Tibial nerve (tissue), 4 donors: ENCODE results near the gene ZCCHC7. TPM values are rescaled to one million over a fixed set of nuclear protein-coding genes. Genes with fewer than 3 reads are reported as not detected.

Experiments used
- DNase-seq, 2 donors: peaks; one replicate each; pipeline ENCODE4 v3.0.0-alpha.2; 2019; ENCODE audit warnings: low spot score in 2 of 2
- H3K27ac ChIP-seq, 4 donors: fragments of 200-600 bp; sonication (generic) in 3 of 4; one replicate each; pipeline ENCODE4 v1.5.1; 2017 to 2019; ENCODE audit warnings: mild to moderate bottlenecking in 1 of 4
- H3K27me3 ChIP-seq, 2 donors: fragments of 200-600 bp; sonication (generic) in 1 of 2; one replicate each; pipeline versions ENCODE4 v1.5.1 to v1.6.0; 2017 to 2019
- H3K36me3 ChIP-seq, 3 donors: fragments of 200-600 bp; sonication (generic); one replicate each; pipeline ENCODE4 v1.5.1; 2018 to 2019
- H3K4me1 ChIP-seq, 4 donors: fragments of 200-600 bp; sonication (generic) in 3 of 4; one replicate each; pipeline ENCODE4 v1.5.1; 2017 to 2019
- H3K4me3 ChIP-seq, 4 donors: fragments of 200-600 bp; sonication (generic) in 3 of 4; one replicate each; pipeline ENCODE4 v1.5.1; 2017 to 2019; ENCODE audit warnings: mild to moderate bottlenecking in 1 of 4, moderate library complexity in 1 of 4
- H3K9me3 ChIP-seq, 4 donors: fragments of 200-600 bp; sonication (generic) in 3 of 4; one replicate each; pipeline ENCODE4 v1.5.1; 2017 to 2019
- EP300 ChIP-seq, 2 donors: sonication (generic); formaldehyde crosslinking; IDR thresholded peaks; one replicate each; pipeline ENCODE4 v1.6.1; 2017; ENCODE audit warnings: antibody characterized with exemption in 2 of 2, mild to moderate bottlenecking in 1 of 2
- POLR2A ChIP-seq, 2 donors: fragments of 450-650 bp; IDR thresholded peaks; one replicate each; pipeline ENCODE4 v1.6.1; 2017; ENCODE audit warnings: antibody characterized with exemption in 2 of 2, mild to moderate bottlenecking in 2 of 2, moderate library complexity in 2 of 2
- WGBS, 2 donors: methylation state at CpG; one replicate each; pipeline ENCODE4 v1.1.5; 2018; 5-methylcytosine and 5-hydroxymethylcytosine counted together
- total RNA-seq, 4 donors: library from RNA; depleted of rRNA; stranded (reverse); fragments of >200 nt; gene quantifications; one replicate each; pipeline ENCODE4 v1.1.0, GENCODE V29; 2016
- TF ChIP-seq, protein P1 (sequence below), 5 experiments: fragments of 200-600 bp in 3 of 5; fragments of 450-650 bp in 2 of 5; sonication (generic) in 3 of 5; IDR thresholded peaks; one replicate each; pipeline ENCODE4 v1.5.1; 2016 to 2019; ENCODE audit warnings: antibody characterized with exemption in 5 of 5, mild to moderate bottlenecking in 3 of 5, moderate library complexity in 2 of 5

The ZCCHC7 gene
- total RNA-seq, 4 donors from 2014 or later: 11.8 to 24.7 (median 18.3) TPM

DNA sequence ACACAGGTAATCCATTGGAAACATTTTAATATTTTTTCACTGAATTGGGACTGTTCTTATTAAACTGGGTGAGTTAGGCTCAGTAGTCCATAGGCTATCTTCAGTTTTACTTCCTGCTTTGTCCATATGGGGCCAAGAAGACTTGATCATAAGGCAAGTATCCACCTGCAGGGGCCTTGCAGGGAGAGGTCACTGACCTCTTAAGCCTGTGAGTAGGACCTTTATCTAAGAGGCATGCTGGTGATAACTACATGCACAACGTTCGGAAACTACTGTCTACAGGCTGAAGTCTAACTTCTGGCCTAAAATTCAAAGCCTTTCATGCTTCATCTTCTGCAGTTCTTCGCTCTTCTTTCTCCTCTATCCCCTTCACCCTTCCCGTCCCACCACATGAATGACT is 242.1 kb downstream of the ZCCHC7 start:
- H3K27ac ChIP-seq: no peak overlapping the region
- H3K36me3 ChIP-seq: peaks cover 0 to 17% (median 0%) of the 10 kb centered on the region in 3 donors
- WGBS, 2 donors: 84 to 94% methylated on average over 4 of the region's 4 CpGs
- no peaks in the 10 kb centered on the region for H3K9me3 ChIP-seq
- H3K4me1 ChIP-seq: no peaks in the 10 kb centered on the region
- H3K4me3 ChIP-seq: no peak overlapping the region
- no peaks in the 10 kb centered on the region for H3K27me3 ChIP-seq
- no peak for DNase-seq
- no peak for TF ChIP-seq POLR2A (IDR thresholded peaks at IDR 0.05)
- TF ChIP-seq EP300 (IDR thresholded peaks at IDR 0.05): no peak
- TF ChIP-seq, protein P1, sequence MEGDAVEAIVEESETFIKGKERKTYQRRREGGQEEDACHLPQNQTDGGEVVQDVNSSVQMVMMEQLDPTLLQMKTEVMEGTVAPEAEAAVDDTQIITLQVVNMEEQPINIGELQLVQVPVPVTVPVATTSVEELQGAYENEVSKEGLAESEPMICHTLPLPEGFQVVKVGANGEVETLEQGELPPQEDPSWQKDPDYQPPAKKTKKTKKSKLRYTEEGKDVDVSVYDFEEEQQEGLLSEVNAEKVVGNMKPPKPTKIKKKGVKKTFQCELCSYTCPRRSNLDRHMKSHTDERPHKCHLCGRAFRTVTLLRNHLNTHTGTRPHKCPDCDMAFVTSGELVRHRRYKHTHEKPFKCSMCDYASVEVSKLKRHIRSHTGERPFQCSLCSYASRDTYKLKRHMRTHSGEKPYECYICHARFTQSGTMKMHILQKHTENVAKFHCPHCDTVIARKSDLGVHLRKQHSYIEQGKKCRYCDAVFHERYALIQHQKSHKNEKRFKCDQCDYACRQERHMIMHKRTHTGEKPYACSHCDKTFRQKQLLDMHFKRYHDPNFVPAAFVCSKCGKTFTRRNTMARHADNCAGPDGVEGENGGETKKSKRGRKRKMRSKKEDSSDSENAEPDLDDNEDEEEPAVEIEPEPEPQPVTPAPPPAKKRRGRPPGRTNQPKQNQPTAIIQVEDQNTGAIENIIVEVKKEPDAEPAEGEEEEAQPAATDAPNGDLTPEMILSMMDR (IDR thresholded peaks at IDR 0.05): no peak

DNA sequence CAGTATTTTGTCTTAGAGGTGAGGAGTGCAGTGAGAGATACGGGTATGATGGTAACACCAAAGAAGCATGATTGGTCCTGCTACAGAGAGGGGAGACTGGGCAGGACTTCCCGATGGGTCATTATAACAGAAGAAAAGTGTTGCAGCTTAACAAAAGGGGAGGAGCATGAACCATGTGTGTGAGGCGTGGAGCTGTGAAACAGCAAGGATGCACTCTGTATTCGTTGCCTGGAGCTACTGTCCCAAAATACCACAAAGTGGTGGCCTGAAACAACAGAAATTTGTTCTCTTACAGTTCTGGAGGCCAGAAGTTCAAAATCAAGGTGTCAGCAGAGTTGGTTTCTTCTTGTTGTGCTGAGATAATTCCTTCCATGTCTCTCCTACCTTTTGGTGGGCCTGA is 242.8 kb downstream of the ZCCHC7 start:
- TF ChIP-seq, protein P1 (IDR thresholded peaks at IDR 0.05): no peak
- TF ChIP-seq POLR2A (IDR thresholded peaks at IDR 0.05) (no peak), EP300 (IDR thresholded peaks at IDR 0.05) (no peak)
- H3K36me3 ChIP-seq: peaks cover 0 to 17% (median 0%) of the 10 kb centered on the region in 3 donors
- DNase-seq: no peak
- 84 to 86% methylated on average over 4 of the region's 4 CpGs for WGBS, 2 donors
- no peaks in the 10 kb centered on the region for H3K4me1 ChIP-seq
- no peaks in the 10 kb centered on the region for H3K9me3 ChIP-seq
- H3K4me3 ChIP-seq: no peak overlapping the region
- no peaks in the 10 kb centered on the region for H3K27me3 ChIP-seq
- no peak overlapping the region for H3K27ac ChIP-seq

GRCh38 chr9:37364136-37364535 is 243.8 kb downstream of the ZCCHC7 start:
- no peak for TF ChIP-seq POLR2A (IDR thresholded peaks at IDR 0.05)
- no peak for TF ChIP-seq EP300 (IDR thresholded peaks at IDR 0.05)
- Histone ChIP-seq H3K27me3 (no peaks in the 10 kb centered on the region), H3K4me3 (no peak overlapping the region), H3K9me3 (no peaks in the 10 kb centered on the region), H3K4me1 (no peaks in the 10 kb centered on the region), H3K36me3 (peaks cover 0 to 12% (median 0%) of the 10 kb centered on the region in 3 donors), H3K27ac (no peak overlapping the region)
- WGBS, 2 donors: 73 to 79% methylated on average over 4 of the region's 4 CpGs
- no peak for DNase-seq

- no peaks in the 10 kb centered on the region for H3K9me3 ChIP-seq
- no peaks in the 10 kb centered on the region for H3K27me3 ChIP-seq
- H3K27ac ChIP-seq: no peak overlapping the region
- H3K36me3 ChIP-seq: peaks cover 0 to 6% (median 0%) of the 10 kb centered on the region in 3 donors
- no peak overlapping the region for H3K4me3 ChIP-seq
- no peak for DNase-seq
- H3K4me1 ChIP-seq: no peaks in the 10 kb centered on the region
- TF ChIP-seq, protein P1 (IDR thresholded peaks at IDR 0.05): no peak
- TF ChIP-seq POLR2A (IDR thresholded peaks at IDR 0.05) (no peak), EP300 (IDR thresholded peaks at IDR 0.05) (no peak)
- WGBS, 2 donors: 92 to 96% methylated on average over 4 of the region's 4 CpGs
Observed at GRCh38 chr9:37364751-37365360, 244.5 kb downstream of the ZCCHC7 start.

DNA sequence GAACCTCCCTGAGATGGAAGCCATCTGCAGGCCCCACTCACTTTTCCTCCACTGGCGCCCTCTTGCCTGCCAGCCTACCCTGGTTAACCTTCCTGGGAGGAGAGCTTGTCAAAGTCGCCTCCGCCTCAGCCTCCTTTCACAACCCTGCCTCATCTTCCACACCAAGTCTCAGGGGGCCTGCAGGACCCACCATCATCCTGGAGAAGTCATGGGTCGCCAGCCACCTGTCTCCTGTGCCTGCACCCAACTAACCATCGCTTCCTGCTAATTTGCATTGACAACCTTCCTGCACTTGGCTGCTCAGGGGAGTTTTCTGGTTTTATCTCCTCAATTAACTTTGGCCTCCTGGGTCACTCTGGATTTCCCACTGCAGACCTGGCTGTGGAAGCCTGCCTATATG is 249.3 kb downstream of the ZCCHC7 start:
- WGBS, 2 donors: 93% methylated on average over 5 of the region's 5 CpGs
- Histone ChIP-seq H3K9me3 (no peaks in the 10 kb centered on the region), H3K27me3 (no peaks in the 10 kb centered on the region), H3K4me3 (no peak overlapping the region), H3K36me3 (no peaks in the 10 kb centered on the region), H3K27ac (no peak overlapping the region), H3K4me1 (no peaks in the 10 kb centered on the region)
- TF ChIP-seq, protein P1 (IDR thresholded peaks at IDR 0.05): no peak
- no peak for TF ChIP-seq EP300 (IDR thresholded peaks at IDR 0.05)
- TF ChIP-seq POLR2A (IDR thresholded peaks at IDR 0.05): no peak
- DNase-seq: no peak
